Hematopoietic multipotent progenitor cell treated with erythropoietin and hydrocortisone succinate and interleukin-3 and kit ligand, for 4 days (in vitro differentiated cells): ENCODE data around the gene UBP1.
A peak's percentile ranks its signal among the peaks of the same experiment; 100 is the strongest.

Experiments
- DNase-seq: peaks from one replicate; pipeline ENCODE4 v3.0.0-alpha.2; 2015

Gene UBP1

DNA sequence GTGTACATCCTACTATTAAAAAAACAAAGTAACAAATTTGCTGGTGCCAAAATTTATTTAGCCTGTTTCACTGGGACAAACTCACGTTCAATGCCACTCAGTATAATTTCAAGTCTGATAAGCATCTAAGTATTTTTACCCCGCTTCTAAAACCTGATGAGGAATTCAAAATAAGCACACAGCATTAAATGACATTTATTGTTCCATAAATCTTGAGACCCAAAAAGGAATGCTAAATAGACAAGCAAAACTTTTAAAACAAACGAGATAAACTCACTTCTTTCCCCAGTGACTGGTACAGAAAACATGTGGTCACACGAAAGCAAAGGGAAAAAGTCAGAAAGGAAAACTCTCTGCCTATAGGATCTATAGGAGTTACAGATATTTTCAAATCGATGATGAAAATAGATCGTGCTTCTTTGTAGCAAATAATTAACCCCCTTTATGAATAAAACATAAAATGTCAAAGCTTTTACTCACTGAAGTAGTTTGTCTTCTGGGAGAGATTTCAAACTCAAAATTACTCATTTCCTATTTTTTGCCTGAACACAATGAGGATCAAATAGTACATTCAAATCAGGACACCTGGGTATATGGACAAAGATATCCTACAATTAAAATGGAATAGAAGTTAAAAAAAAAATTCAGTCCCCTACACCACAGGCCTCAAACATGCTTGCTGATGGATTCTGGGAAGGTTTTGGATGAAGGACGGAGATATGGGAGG lies 51.7 kb downstream of the UBP1 start:
- no peak for DNase-seq

DNA sequence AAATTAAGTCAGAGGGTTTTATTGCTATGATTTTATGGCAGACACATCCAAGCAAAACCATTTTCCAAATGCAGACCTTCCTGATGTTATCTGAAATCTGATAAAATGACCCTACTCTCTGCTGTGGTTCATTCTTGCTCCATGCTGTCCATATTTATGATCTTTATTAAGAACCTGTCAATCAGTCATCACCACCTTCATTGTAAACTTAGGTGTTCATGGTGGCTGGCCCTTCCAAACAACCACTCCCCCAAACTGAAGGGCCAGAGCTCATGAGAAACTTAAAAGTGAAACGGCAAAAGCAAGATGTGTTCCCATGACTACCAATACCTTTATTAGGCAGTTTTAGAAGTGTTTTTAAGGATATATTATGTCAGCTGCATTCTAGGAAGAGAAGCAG lies 53.6 kb downstream of the UBP1 start:
- no peak for DNase-seq

DNA sequence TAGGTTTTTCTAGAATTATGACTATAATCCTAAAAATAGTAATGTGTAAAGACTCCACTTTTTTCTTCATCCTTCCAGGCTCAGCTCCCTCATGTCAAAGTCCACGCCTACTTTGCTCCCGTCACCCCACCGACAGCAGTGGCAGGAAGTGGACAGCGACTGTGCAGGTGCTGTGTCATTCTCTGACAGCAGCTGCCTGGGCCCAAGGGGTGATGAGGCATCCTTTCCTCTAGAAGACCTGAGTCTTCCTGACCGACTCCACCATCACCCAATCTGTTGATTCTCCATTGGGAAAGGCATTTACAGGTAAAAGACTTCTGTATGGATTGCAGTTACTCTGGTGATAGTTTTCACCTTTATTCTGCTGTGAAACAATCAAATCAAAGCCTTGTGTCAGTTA lies 54.8 kb downstream of the UBP1 start:
- DNase-seq: peak; percentile 45

DNA sequence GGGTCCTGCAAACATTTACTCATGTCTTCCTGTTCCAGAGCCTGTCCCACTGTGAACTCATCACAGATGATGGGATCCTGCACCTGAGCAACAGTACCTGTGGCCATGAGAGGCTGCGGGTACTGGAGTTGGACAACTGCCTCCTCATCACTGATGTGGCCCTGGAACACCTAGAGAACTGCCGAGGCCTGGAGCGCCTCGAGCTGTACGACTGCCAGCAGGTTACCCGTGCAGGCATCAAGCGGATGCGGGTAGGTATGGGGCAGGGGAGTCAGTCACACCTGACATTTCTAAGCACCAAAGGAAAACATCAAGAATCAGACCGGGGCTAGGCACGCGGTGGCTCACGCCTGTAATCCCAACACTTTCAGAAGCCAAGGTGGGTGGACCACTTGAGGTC lies 56.3 kb downstream of the UBP1 start:
- no peak for DNase-seq

DNA sequence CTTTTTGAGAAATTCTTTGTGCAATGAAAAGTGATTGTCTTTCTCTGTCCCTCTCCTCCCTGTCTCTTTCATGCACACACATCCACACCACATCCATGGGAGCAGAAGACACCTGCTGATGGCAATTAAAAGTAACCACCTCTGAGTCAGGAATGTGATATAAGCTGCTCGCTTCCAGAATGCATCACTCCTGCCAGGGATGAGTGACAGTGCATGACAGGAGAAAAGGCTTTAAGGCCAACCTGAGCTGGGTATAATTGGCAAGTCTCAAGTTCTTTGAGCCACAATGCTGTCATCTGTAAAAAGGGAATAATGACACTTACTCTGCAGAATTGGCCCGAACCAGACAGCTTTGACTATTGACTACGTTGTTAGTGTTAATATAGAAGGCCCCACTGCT lies 59.6 kb downstream of the UBP1 start:
- DNase-seq: no peak

DNA sequence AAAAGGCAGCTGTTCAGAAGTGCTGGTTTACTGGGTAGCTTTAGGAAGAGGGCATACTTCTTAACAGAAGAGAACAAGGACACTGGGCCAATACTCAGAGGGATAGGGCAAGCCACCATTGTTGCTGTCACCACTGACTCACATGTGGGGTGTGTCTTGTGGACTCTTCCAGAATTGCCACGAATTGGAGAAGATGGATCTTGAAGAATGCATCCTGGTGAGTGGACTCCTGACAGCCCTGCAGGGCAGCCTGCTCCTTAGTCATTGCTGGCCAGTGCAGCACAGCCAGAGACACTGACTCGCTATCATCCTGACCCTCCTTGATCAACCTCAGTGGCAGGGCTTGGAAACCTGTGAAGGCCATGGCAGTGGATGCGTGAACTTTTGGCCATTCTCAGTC lies 62.3 kb downstream of the UBP1 start:
- no peak for DNase-seq

DNA sequence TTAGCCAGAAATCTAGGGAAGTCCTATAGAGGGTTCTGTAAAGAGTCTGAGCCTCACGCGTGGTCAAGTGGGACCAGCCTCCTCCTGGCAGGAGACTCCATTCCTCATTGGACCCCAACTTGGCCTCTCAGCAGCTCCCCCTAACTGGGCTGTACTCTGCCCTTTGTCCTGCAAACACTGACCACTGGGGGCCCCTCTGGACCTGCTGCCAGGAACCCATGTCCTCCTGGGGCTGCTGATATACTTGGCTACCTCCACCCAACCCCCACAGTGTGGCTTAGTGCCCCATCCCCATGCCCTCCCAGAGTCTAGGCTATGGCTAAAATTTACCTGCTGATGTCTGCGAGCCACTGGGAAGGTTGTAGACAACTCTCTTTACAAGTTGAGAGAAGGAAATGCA lies 62.7 kb downstream of the UBP1 start:
- no peak for DNase-seq

DNA sequence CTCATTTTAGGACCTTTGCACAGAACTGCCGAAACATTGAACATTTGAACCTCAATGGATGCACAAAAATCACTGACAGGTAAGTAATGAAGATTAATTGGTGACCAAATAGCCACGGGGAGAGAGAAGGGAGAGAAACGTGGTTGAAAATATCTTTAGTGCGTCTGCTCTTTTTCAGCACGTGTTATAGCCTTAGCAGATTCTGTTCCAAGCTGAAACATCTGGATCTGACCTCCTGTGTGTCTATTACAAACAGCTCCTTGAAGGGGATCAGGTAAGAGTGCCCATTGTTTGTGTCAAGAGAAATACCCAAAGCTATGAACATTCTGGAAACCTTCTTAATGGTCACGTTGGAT lies 67.1 kb downstream of the UBP1 start:
- no peak for DNase-seq

DNA sequence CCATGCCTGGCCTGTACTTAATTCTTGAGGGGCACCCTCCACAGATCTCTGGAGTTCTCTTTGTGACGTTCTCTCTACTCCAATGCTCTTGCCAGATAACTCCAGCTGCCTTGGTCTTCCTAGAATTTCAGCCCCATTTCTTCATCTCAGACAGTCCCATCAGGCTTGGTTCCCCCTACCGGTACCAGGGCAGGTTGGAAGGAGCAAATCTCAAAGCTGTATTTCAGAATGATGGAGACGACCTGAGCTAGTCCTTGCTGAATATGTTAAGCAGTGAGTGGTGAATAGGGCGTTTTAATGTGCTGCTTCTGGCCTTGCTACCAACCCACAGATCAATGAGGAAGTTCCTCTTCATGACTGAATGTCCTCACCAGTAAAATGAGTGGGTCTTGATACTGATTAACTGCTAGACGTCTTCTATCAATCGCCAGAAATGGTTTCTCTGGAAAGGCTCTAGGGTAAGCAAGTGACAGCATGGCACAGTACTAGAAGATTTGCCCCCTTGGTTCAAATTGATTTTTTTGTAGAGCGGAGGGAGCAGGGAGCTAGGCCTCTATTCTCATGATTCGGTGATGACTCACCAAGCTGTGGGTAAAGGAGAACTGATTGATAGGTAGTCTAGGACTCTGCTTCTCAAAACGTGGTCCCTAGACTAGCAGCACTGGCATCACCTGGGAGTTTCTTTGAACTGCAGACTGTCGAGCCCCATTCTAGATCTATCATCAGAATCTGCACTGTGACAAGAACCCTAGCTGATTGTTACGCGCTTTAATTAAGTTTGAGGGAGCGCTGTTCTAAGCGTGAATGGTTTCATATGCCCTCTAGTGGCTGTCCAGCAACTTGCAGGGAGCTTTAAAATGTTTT lies 67.8 kb downstream of the UBP1 start:
- peak; percentile 81 for DNase-seq

DNA sequence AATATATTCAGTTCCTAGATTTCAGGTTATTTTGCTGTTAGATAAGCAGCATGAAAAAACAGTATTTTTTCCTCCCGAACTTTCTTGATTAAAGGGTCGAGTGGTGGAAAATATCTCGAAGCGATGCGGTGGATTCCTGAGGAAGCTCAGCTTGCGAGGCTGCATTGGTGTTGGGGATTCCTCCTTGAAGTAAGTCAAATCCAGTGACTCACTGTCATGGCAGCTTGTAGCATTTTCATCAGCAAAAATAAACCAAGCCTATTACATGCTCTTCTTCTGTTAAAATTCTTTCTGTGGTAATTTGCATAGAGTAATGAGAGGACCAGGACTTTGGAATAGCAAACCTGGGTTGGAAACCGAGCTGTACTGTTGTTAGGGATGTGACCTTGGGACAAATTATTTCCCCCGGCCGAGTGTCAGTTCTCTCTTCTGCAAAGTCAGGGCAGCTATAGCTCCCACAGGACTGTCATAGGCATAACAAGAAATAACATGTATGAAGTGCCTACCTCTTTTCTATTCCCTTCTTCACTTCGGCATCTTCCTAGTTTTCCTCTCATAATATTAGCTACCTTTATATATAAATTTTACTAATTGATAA lies 75.6 kb downstream of the UBP1 start:
- no peak for DNase-seq

DNA sequence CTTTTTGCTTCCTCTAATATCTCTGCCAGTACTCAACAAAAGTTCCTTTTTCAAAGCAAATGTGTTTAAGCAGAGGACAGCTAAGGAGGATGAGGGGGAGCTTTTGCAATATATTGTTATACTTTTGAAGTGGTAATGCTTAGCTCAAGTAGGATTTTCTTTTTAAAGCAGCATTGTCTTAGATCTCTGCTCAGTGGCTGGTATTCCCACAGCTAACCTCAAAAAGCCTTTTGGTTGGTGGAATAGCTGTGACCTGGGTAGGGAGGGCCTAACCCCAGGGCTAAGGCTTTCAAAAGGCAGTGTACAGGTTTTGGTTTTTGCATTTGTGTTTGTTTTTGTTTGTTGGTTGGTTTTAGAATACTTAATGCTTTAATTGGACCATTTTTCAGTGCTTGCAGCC lies 76.1 kb downstream of the UBP1 start:
- no peak for DNase-seq

DNA sequence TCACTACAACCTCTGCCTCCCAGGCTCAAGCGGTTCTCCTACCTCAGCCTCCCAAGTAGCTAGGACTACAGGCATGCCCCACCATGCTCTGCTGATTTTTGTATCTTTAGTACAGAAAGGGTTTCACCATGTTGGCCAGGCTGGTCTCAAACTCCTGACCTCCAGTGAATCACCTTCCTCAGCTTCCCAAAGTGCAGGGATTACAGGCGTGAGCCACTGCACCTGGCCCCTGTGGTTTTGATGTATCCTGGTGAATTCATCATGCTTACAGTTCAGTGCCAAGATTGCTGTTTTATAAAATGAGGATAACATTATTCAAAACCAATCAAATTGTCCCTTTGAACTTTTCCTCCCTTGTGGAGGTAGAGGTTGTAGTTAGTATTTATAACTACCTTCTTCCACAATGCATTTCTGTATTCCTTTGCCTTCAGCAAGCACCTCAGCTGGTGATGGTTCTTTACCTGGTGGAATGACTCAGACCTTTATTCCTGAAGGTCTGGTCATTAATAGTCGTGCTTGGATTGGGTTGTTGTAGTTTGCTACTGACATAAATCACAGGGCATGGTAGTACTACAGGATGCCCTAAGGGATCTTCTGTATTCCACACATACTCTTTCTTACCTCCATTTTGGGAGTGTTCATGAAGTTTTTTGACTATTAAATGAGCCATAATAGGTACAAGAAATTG lies 76.9 kb downstream of the UBP1 start:
- DNase-seq: no peak

DNA sequence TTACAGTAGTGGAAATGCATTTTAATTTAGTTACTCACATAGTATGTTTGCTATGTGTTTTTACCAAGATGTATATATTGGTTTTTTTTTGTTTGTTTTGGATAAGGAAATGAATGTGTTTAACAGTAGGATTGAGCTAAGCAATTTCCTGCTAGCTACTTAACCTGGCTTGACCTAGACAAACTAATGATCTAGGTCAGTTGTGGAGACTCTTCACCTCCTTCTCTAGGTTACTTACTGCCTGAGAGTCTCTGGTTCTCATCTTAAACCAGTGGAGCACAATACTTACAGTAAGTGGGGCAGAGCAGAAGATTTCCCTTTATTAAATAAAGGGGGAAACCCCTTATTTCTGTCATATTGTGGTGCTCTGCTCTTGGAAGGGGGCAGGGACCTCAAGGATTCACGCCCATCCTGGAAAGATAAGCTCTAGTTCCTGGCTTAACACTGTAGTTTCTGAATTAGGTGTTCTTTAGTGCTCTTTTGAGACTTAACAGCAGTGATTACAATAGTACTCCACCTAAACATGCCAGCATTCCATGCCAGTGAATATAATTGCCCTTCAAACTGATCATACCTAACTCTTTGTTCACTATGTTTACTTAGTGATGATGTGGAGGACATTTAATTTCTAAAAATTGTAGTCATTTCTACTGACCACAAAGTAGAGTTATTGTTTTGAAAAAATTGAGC lies 79.9 kb downstream of the UBP1 start:
- no peak for DNase-seq

DNA sequence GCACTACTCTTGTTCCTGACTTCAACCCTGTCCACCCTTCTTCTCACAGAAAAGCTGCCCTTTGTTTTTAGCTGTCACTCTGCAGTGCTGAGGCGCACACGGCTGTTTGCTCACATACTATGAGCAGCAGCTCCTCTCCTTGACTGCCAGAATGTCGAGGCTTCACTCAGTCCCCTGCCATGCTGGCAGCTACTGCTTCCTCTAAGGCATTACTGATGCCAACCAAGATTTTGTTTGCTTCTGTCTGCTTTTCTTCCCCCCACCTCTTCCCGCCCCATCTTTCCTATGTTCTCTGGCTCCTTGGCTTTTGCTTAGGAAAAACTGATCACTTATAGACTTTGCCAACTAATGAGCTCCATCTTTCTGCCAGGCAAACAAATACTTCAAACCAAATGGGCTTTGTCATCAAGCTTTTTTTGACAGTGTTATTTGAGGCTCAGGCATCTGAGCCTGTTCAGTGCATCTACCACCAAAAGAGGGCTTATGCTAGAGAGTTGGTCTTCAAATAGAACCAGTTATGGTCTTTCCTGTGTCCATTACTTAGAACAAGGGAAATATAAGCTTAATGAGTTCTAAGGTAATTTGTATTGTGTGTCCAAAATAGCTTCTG lies 81.9 kb downstream of the UBP1 start:
- DNase-seq: no peak

DNA sequence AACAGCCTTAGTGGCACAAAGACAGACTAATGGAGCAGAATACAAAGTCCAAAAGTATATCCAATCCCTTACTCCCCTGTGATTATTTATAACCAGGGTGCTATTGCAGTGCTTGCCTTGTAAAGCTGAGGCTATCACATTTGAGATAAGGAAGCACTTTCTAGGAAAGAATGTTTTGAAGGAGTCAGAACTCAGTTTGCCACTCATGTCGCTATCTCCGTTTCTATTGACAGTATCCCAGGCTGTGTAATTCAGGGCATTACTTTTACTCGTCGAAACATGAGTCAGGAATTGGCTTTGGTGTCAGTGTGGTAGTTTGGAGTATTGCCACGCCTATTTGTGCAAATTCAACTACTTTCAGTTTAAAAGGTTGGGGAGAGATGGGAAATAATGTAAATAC lies 84.6 kb downstream of the UBP1 start:
- no peak for DNase-seq

DNA sequence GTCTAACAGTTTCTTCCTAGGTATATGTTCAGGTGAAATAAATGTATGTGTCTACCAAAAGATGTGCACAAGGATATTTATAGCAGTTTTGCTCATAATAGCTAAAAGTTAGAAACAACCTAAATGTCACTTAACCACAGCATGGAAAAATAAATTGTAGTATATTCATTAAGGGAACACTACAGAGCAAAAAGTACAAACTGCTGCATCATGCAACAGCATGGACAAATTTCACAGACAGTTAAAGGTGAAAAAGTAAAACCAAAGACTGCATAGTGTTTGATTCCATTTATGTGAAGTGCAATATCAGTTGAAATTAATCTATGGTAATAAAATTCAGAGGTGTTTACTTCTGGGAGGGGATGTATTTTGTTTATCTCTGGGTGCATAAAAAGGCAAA lies 100.4 kb downstream of the UBP1 start:
- no peak for DNase-seq

DNA sequence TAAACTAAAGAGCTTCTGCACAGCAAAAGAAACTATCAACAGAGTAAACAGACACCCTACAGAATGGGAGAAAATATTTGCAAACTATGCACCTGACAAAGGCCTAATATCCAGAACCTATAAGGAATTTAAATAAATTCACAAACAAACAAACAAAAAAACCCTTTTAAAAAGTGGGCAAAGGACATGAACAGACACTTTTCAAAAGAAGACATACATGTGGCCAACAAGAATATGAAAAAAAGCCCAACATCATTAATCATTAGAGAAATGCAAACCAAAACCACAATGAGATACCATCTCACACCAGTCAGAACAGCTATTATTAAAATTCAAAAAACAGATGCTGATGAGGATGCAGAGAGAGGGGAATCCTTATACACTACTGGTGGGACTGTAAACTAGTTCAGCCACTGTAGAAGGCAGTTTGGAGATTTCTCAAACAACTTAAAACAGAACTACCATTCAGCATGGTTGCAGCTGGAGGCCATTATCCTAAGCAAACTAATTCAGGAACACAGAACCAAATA lies 101.2 kb downstream of the UBP1 start:
- DNase-seq: peak; percentile 32
